SJSA1 (cell line): ENCODE measurements around the gene KRT3. TPM values are rescaled to one million over a fixed set of nuclear protein-coding genes. Genes with fewer than 3 reads are reported as not detected.

Source experiments
- DNase-seq, 2 experiments: peaks; one replicate each; pipeline ENCODE4 v3.0.0-alpha.2; 2015 to 2020; ENCODE audit warnings: low spot score in 2 of 2, low read depth in 1 of 2
- H3K27ac ChIP-seq: fragments of 250-450 bp; sonication (Bioruptor Pico); 2 replicates; pipeline ENCODE4 v1.5.1; 2020; ENCODE audit warnings: mild to moderate bottlenecking, moderate library complexity
- H3K27me3 ChIP-seq: fragments of 250-450 bp; sonication (Bioruptor Pico); replicated peaks from 2 replicates; pipeline ENCODE4 v1.5.1; 2020; ENCODE audit warnings: mild to moderate bottlenecking, moderate library complexity
- H3K36me3 ChIP-seq: fragments of 250-450 bp; sonication (Bioruptor Pico); 2 replicates; pipeline ENCODE4 v1.5.1; 2020; ENCODE audit warnings: mild to moderate bottlenecking
- H3K4me1 ChIP-seq: fragments of 250-450 bp; sonication (Bioruptor Pico); replicated peaks from 2 replicates; pipeline ENCODE4 v1.6.1; 2021; ENCODE audit warnings: mild to moderate bottlenecking
- H3K4me3 ChIP-seq: fragments of 250-450 bp; sonication (Bioruptor Pico); 2 replicates; pipeline ENCODE4 v1.5.1; 2020; ENCODE audit warnings: mild to moderate bottlenecking
- H3K9me3 ChIP-seq: fragments of 250-450 bp; sonication (Bioruptor Pico); replicated peaks from 2 replicates; pipeline ENCODE4 v1.5.1; 2020; ENCODE audit warnings: mild to moderate bottlenecking
- total RNA-seq: library from RNA; depleted of rRNA; stranded (reverse); fragments of >200 nt; shearing (Covaris generic); gene quantifications from 2 replicates; pipeline ENCODE4 v1.2.3, GENCODE V29; 2014

Gene KRT3
- total RNA-seq, 1 experiment from 2014 or later: 0.08 TPM

DNA sequence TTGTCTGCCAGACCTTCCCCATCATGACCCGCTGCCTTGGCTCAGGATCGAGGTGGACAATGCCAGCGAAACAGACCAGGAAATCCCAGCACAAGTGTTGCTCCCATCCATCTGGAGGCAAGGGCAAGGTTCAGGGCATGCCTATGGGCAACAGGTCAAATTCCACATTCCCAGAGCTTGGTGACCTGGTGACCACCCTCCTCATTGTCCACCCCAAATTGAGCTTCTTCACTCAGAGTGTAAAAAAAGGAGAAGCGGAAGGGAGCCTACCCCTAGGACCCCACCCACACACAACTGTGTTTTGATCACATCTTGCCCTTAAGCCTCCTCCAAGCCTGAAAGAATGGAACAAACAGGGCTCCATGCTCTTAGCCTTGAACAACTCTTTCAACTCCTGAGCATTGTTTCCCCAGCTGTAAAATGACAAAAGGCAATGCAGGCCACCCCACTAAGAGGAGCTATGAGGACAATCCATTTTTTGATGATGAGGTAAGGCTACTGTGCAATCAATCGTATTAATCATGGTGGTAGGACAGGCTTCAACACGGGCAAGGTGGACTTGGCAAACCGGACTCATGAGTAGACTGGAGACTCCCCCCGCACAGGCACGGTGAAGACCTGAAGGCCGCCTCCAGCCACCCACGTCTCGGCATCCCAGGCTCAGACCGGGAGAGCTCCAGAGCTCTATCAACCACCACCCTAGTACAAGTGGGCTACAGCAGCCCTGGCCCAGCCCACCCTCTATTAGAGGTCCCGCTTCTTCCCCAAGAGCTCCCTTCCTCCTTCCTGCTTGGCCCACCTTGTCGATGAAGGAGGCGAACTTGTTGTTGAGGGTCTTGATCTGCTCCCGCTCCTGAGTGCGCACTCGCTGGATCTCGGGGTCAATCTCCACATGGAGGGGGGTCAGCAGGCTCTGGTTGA, 37.3 kb upstream of the KRT3 start:
- peaks cover 52% of the 10 kb centered on the region for H3K27me3 ChIP-seq
- no peak overlapping the region for H3K27ac ChIP-seq
- peak; percentile 84 to 98 for DNase-seq
- H3K4me3 ChIP-seq: no peak overlapping the region
- no peaks in the 10 kb centered on the region for H3K36me3 ChIP-seq
- H3K9me3 ChIP-seq: peaks cover 13% of the 10 kb centered on the region
- H3K4me1 ChIP-seq: peaks cover 30% of the 10 kb centered on the region

DNA sequence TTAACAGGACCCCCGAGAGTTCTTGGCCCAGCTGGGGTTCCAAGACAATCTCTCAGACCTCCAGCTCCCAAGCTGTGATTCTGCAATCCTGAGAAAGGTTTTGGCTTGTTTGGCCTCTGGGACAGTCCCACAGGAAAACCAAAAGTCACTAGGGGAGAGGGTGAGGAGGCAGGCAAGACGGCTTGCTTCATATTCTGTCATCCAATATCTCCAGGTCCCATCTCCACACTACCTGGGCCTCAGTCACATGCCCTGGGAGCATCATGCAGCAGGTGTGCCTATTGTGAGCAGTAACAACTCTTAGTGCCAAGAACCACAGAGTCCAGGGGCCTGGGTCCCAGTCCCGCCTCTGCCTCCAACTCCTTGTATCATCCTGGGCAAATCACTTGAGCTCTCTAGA, 36.5 kb upstream of the KRT3 start:
- Histone ChIP-seq H3K27me3 (peaks cover 55% of the 10 kb centered on the region), H3K27ac (no peak overlapping the region), H3K4me3 (no peak overlapping the region), H3K36me3 (no peaks in the 10 kb centered on the region), H3K9me3 (peaks cover 17% of the 10 kb centered on the region), H3K4me1 (peaks cover 26% of the 10 kb centered on the region)
- DNase-seq: peak; percentile 82 to 95

DNA sequence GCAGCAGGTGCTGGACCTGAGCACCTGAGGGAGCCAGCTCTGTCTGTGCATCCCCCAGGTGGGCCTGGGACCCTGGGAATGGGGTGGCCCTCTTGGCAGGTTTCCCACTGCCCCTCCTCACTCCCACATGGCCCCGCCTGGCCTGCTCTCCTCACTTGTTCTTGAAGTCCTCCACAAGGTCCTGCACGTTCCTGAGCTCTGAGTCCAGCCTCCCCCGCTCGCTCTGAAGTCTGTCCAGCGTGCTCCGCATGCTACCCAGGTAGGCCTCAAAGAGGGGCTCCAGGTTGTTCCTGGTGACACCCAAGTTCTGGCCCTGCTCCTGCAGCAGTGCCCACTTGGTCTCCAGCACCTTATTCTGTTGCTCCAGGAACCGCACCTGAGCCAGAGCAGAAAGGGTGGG, 35.3 kb upstream of the KRT3 start:
- DNase-seq: peak; percentile 84 to 99
- no peaks in the 10 kb centered on the region for H3K36me3 ChIP-seq
- peaks cover 22% of the 10 kb centered on the region for H3K9me3 ChIP-seq
- no peak overlapping the region for H3K4me3 ChIP-seq
- no peak overlapping the region for H3K27ac ChIP-seq
- peaks cover 23% of the 10 kb centered on the region for H3K4me1 ChIP-seq
- H3K27me3 ChIP-seq: peaks cover 55% of the 10 kb centered on the region

DNA sequence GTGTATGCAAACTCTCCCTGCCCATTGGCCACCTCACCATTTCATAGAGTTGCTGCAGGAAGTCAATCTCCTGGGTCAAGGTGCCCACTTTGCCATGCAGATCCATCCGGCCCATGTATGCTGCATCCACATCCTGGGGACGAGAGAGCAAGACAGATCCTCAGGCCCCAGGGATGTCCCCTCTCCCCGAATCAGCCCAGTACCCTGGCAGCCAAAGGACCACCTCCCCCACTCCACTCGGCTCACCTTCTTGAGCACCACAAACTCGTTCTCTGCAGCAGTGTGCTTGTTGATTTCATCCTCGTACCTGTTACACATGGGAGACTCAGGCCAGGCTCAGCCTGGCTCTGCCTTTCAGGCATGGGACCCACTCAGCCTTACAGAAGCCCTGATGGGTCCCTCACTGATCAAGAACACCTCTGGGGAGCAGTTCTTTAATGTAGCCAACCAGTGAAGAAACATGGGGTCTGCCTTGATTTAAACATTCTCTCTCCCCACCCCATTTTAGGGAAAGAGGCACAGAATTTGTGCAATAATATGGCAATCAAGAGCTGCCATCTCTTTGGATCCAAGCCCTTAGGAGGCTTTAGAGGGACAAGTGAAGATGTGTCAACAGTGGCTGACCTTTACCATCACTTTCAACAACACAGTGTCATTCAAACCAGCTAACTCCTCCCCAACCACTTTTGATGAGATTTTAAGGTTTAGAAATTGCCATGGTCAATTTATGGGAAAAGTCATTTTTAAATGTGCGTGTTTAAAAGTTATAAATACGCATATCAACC, 34.3 kb upstream of the KRT3 start:
- H3K27me3 ChIP-seq: peaks cover 63% of the 10 kb centered on the region
- DNase-seq: peak; percentile 80 to 96
- H3K9me3 ChIP-seq: peaks cover 27% of the 10 kb centered on the region

DNA sequence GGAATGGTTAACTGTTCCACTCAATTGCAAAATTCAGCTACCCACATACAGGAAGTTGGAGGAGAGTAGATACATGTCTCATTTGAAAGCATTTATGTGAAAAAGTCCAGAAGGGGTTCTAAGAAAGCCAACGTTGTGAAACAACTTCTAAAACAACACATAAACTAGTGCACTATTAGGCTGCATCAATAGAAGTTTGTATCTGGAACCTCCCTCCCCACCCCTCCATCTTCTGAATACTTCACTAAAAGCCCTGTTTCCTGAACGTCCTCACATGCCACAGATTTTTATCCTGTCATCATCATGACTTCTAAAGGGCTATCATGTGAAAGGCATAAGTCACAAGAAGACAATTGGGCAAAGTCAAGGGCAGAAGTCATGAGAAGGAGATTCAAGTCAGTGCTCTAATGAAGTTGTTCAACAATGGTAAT, 32.7 kb upstream of the KRT3 start:
- H3K9me3 ChIP-seq: peaks cover 27% of the 10 kb centered on the region
- H3K36me3 ChIP-seq: no peaks in the 10 kb centered on the region
- no peak overlapping the region for H3K4me3 ChIP-seq
- no peak overlapping the region for H3K27ac ChIP-seq
- peaks cover 79% of the 10 kb centered on the region for H3K27me3 ChIP-seq
- peak; percentile 81 to 82 for DNase-seq
- peaks cover 11% of the 10 kb centered on the region for H3K4me1 ChIP-seq

More for the DNA sequence above, 34.3 kb upstream of the KRT3 start:
- Histone ChIP-seq H3K36me3 (no peaks in the 10 kb centered on the region), H3K4me3 (no peak overlapping the region), H3K4me1 (peaks cover 12% of the 10 kb centered on the region), H3K27ac (no peak overlapping the region)

DNA sequence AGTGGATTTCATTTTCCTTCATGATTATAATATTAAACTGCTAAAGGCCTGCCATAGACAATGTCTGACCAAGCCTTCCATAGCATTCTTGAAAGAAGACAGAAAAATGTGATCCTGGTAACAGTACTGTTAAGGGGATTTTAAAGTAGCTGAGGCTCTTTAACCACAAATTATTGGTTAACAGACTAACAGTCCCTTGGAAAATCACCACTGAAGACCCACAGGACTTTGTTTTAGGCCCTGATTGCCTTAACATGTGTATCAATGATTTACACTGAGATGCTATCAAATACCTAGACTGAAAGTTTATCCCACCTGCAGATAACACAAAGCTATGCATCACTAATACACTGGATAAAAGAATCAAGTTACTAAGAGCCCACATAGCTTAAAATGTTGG, 32.2 kb upstream of the KRT3 start:
- H3K36me3 ChIP-seq: no peaks in the 10 kb centered on the region
- peaks cover 11% of the 10 kb centered on the region for H3K4me1 ChIP-seq
- no peak overlapping the region for H3K27ac ChIP-seq
- peaks cover 82% of the 10 kb centered on the region for H3K27me3 ChIP-seq
- peaks cover 27% of the 10 kb centered on the region for H3K9me3 ChIP-seq
- peak in 1 of 2 experiments; percentile 65 for DNase-seq
- no peak overlapping the region for H3K4me3 ChIP-seq

DNA sequence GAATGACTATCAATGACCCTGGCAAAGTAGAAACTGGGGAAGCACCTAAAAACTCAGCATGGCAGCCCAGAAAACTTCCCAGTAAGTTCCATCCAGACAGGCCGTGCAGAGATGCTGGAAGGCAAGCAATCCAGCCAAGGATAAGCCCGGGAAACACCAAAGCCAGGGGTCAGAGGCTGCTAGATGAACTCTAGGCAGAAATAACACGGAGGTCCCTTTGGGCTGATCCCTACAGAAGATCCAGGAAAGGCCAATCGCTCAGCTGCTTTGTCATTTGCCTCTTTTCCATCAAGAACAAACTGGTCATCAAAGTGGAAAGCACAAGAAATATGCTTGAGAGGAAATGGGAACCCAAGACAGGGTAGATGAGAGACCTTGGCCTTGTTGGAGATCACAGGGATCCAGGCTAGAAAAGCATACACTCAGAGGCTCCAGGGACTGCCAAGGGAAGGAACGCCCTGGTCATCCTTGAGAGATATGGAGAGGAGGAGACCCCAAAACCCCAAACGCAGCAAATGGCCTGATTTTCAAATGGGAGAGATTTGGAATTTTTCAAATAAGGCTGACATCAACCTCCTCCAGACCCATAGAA, 31.7 kb upstream of the KRT3 start:
- Histone ChIP-seq H3K27ac (no peak overlapping the region), H3K27me3 (peaks cover 82% of the 10 kb centered on the region), H3K4me3 (no peak overlapping the region), H3K4me1 (peaks cover 11% of the 10 kb centered on the region), H3K36me3 (no peaks in the 10 kb centered on the region), H3K9me3 (peaks cover 27% of the 10 kb centered on the region)
- peak in 1 of 2 experiments; percentile 95 for DNase-seq

DNA sequence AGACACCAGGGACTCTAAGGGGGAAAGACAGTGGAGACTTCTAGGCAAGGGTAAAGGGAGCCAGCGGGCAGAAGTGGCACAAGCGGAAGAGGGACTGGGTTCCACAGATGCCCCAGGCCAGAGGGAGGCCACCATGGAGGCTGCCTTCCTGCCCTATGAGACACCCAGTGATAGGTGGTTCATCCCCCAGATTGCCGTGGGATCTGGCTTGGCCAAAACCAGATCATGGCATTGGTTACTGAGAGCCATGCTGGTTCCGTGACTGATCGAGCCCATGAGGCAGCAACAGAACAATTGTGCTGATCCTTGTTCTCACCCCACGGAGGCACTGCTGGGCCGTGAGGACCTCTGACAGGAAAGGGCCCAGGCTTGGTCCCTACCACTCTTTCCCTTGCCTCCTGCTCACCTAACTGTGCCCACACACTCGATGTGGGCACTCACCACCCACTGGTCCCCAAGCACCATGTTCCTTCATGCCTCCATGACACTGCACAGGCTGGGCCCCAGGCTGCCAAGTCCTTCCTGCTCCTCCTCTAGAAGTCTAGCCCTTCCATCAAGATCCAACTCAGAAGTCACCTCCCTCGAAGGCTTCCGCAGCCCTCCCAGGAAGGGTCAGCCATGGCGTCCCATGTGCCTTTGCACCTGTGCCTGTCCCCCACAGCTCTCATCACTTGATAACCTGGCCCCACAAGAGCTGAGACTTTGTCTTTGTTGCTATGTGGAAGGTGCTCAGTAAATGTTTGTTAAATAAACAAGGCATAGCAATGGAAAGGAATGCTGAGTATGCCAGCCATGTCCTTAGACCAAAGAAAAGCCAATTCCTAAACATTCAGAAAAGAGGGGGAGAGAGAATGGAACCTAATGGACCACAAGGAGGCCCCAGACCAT, 30.9 kb upstream of the KRT3 start:
- H3K4me1 ChIP-seq: peaks cover 14% of the 10 kb centered on the region
- DNase-seq: peak; percentile 97 to 98

DNA sequence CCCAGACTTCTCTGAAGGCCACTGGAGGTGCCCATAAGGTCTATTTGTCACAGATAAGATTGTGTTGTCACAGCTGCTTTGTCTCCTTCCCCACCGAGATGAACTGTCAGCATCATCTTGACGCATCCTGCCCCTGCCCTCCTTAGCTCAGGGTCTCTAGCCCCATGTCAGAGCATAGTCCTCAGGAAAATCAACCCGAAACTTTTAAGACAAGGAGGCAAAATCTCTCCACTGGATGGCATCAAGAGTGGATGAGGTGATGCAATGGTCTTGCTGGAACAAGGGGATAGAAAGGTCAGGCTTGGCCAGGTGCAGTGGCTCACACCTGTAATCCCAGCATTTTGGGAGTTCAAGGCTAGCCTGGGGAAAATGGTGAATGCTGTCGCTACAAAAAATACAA, 30.0 kb upstream of the KRT3 start:
- Histone ChIP-seq H3K27me3 (peaks cover 82% of the 10 kb centered on the region), H3K4me1 (peaks cover 14% of the 10 kb centered on the region), H3K36me3 (no peaks in the 10 kb centered on the region), H3K27ac (no peak overlapping the region), H3K4me3 (no peak overlapping the region), H3K9me3 (peaks cover 24% of the 10 kb centered on the region)
- DNase-seq: peak in 1 of 2 experiments; percentile 92

More for the DNA sequence above, 30.9 kb upstream of the KRT3 start:
- H3K9me3 ChIP-seq: peaks cover 27% of the 10 kb centered on the region
- H3K27ac ChIP-seq: no peak overlapping the region
- no peaks in the 10 kb centered on the region for H3K36me3 ChIP-seq
- H3K4me3 ChIP-seq: no peak overlapping the region
- H3K27me3 ChIP-seq: peaks cover 82% of the 10 kb centered on the region

DNA sequence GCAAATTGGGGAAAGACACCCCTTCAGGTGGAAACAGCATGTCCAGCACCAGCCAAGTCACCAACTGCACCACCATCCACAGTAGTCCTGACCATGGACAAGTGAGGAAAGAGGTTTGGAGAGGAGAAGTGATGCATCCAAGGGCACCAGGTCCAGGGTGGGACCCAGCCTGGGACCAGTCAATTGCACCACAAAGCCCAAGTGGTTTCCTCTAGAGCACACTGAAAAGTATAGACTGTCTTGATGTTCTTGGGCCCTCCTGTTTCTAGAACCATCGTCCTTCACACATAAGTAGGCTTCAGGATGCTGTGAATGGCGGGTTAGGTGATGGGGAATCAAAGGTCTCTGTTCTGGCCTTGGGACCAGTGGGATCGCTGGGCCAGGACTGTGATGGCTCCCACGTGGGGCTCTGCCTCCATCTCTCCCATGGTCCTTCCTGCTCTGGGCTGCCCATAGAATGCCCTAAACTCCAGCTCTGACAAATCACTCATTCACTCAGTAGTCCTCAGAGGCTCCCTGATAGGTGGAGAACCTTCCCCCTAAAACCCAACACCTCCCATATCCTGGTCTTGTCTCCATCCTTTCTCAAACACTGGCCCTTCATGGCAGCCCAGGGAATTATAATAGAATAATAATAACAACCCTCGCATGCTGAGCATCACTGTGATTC, 29.0 kb upstream of the KRT3 start:
- DNase-seq: peak; percentile 85 to 96
- H3K27me3 ChIP-seq: peaks cover 82% of the 10 kb centered on the region
- peaks cover 17% of the 10 kb centered on the region for H3K4me1 ChIP-seq

DNA sequence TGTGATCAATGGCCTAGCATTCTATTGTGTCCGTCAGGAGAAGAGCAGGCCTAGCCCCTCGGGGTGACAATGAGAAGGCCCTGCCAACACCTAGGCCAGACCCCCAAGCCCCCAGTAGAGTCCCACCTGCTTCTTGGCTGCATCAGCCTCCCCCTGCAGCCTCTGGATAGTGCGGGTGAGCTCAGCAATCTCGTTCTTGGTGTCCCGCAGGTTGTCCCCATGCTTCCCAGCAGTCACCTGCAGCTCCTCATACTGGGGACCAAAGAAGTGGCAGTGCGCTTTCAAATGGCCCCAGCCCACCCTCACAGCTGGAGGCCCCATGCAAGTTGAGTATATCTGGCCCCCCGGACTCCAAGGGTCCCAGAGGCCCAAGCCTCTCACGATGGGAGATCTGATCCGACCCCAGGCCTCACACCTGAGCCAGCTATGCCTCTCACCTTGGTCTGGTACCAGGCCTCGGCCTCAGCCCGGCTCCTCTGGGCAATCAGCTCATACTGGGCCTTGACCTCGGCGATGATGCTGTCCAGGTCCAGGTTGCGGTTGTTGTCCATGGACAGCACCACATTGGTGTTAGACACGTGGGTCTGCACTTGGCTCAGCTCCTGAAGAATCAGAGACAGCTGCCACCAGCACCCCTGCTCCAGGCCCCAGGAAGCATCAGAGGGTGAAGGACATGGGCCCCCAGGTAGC, 28.0 kb upstream of the KRT3 start:
- peaks cover 82% of the 10 kb centered on the region for H3K27me3 ChIP-seq
- DNase-seq: peak; percentile 75 to 98
- H3K36me3 ChIP-seq: no peaks in the 10 kb centered on the region
- no peak overlapping the region for H3K4me3 ChIP-seq
- H3K9me3 ChIP-seq: peaks cover 19% of the 10 kb centered on the region
- no peak overlapping the region for H3K27ac ChIP-seq
- H3K4me1 ChIP-seq: peaks cover 18% of the 10 kb centered on the region

More for the DNA sequence above, 29.0 kb upstream of the KRT3 start:
- Histone ChIP-seq H3K9me3 (peaks cover 22% of the 10 kb centered on the region), H3K36me3 (no peaks in the 10 kb centered on the region), H3K4me3 (no peak overlapping the region), H3K27ac (no peak overlapping the region)
